Fibroblast of lung (primary cell): Measurements from ENCODE around the gene TRIML2. TPM values are rescaled to one million over a fixed set of nuclear protein-coding genes. Genes with fewer than 3 reads are reported as not detected.

Experiments
- DNase-seq, 2 donors: peaks; one replicate each; pipeline versions ENCODE4 v3.0.0 to v3.0.0-alpha.2; 2010; ENCODE audit warnings: low read depth in 2 of 2
- H2AFZ ChIP-seq: 2 replicates; pipeline ENCODE4 v1.5.1; 2012; ENCODE audit warnings: low read length, control low read depth, inconsistent platforms
- H3K27ac ChIP-seq: 2 replicates; pipeline ENCODE4 v1.5.1; 2011; ENCODE audit warnings: low read length, control low read depth; ENCODE audit not compliant: insufficient read depth
- H3K27me3 ChIP-seq: 2 replicates; pipeline ENCODE4 v1.5.1; 2011; ENCODE audit warnings: mild to moderate bottlenecking, low read length; ENCODE audit not compliant: control insufficient read depth, insufficient read depth
- H3K36me3 ChIP-seq: 2 replicates; pipeline ENCODE4 v1.5.1; 2011; ENCODE audit warnings: low read length; ENCODE audit not compliant: control insufficient read depth, insufficient read depth
- H3K4me1 ChIP-seq: 2 replicates; pipeline ENCODE4 v1.5.1; 2011; ENCODE audit warnings: low read length; ENCODE audit not compliant: control insufficient read depth, insufficient read depth; ENCODE audit errors: extremely low read depth
- H3K4me2 ChIP-seq: 2 replicates; pipeline ENCODE4 v1.5.1; 2011; ENCODE audit warnings: low read length, control low read depth; ENCODE audit not compliant: insufficient read depth; ENCODE audit errors: extremely low read depth
- H3K4me3 ChIP-seq, 4 experiments: fragments of 200-600 bp in 1 of 4; sonication (generic) in 1 of 4; replicated peaks in 1 of 4; 2 replicates each; pipeline ENCODE4 v1.5.1; 2011 to 2016; ENCODE audit warnings: low read length in 4 of 4, low read depth in 3 of 4, mild to moderate bottlenecking in 3 of 4, control low read depth in 2 of 4, inconsistent platforms in 1 of 4, mixed read lengths in 1 of 4; ENCODE audit not compliant: insufficient read depth in 1 of 4; ENCODE audit errors: control extremely low read depth in 1 of 4
- H3K79me2 ChIP-seq: 2 replicates; pipeline ENCODE4 v1.5.1; 2012; ENCODE audit warnings: mild to moderate bottlenecking, low read length, inconsistent platforms; ENCODE audit not compliant: control insufficient read depth, insufficient read depth
- H3K9ac ChIP-seq: 2 replicates; pipeline ENCODE4 v1.5.1; 2011; ENCODE audit warnings: mild to moderate bottlenecking, low read length, control low read depth; ENCODE audit not compliant: insufficient read depth
- H3K9me3 ChIP-seq: 2 replicates; pipeline ENCODE4 v1.5.1; 2012; ENCODE audit warnings: low read depth, low read length; ENCODE audit not compliant: control insufficient read depth, insufficient read depth
- H4K20me1 ChIP-seq: 2 replicates; pipeline ENCODE4 v1.5.1; 2011; ENCODE audit warnings: low read length; ENCODE audit not compliant: control insufficient read depth, insufficient read depth; ENCODE audit errors: extremely low read depth
- EZH2 ChIP-seq: IDR thresholded peaks from 2 replicates; pipeline ENCODE4 v1.5.1; 2012; ENCODE audit warnings: low read length, control low read depth, mild to moderate bottlenecking; ENCODE audit errors: missing control alignments
- polyA plus RNA-seq, 2 donors: library from polyadenylated mRNA; depleted of rRNA in 1 of 2; stranded (reverse) in 1 of 2; unstranded in 1 of 2; fragments of >200 nt; gene quantifications; 2 replicates each; pipeline ENCODE4 v1.2.1, GENCODE V29; 2011 to 2012; ENCODE audit warnings: missing spikeins in 1 of 2
- total RNA-seq: library from RNA; depleted of rRNA; stranded (reverse); fragments of >200 nt; gene quantifications from 2 replicates; pipeline ENCODE4 v1.2.1, GENCODE V29; 2014
- TF ChIP-seq, protein P1 (sequence below), 2 donors: IDR thresholded peaks in 1 of 2; conservative IDR thresholded peaks in 1 of 2; 1 replicate in 1 of 2; 2 replicates in 1 of 2; pipeline ENCODE4 v1.5.1; 2011 to 2012; ENCODE audit warnings: low read length in 2 of 2, control low read depth in 1 of 2, inconsistent platforms in 1 of 2, low read depth in 1 of 2, mild to moderate bottlenecking in 1 of 2

Gene TRIML2
- total and polyA plus RNA-seq, 2 donors (not counting 1 experiment from before 2014, with no cell fraction given), result under 0.01 TPM; not detected in 1

DNA sequence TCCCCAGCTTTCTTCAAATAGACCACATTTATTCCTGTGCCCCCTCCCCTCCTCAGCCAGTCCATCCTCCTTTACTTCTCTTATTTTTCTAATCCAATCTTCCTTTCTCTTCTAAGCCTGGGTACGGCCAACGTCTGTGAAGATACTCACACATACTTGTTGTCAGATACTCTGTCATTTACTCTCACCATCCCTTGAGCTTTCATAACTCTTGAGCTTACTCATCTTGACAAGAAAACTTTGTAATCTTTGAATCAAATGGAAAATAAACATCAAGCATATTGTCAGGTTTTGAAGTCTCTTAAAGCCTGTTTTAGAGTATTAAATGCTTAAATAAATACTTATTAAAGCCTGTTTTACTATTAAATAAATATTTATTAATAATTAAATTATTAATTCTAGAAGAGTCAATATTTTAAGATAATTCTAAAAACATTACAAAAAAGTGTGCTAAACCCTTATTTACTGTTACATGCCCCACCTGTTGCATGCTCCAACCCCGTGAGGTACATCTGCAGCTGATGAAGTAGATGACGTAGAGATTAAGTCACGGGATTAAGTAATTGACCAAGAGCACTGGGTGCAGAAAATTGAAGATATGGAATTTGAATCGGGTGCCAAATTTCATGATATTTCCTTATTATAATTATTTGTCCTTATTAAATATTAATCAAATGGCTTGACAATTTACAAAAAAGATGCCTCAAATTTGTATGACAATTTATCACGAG lies 1.5 kb upstream of the TRIML2 start:
- Histone ChIP-seq H3K4me1 (no peaks in the 10 kb centered on the region), H3K27me3 (no peaks in the 10 kb centered on the region), H3K4me3 (no peak overlapping the region), H2AFZ (no peak overlapping the region), H3K4me2 (no peak overlapping the region), H3K36me3 (no peaks in the 10 kb centered on the region), H3K9ac (no peak overlapping the region), H3K9me3 (no peaks in the 10 kb centered on the region), H3K27ac (no peak overlapping the region), H3K79me2 (no peaks in the 10 kb centered on the region), H4K20me1 (no peaks in the 10 kb centered on the region)
- no peak for DNase-seq
- TF ChIP-seq EZH2, result no peak
- TF ChIP-seq, protein P1, sequence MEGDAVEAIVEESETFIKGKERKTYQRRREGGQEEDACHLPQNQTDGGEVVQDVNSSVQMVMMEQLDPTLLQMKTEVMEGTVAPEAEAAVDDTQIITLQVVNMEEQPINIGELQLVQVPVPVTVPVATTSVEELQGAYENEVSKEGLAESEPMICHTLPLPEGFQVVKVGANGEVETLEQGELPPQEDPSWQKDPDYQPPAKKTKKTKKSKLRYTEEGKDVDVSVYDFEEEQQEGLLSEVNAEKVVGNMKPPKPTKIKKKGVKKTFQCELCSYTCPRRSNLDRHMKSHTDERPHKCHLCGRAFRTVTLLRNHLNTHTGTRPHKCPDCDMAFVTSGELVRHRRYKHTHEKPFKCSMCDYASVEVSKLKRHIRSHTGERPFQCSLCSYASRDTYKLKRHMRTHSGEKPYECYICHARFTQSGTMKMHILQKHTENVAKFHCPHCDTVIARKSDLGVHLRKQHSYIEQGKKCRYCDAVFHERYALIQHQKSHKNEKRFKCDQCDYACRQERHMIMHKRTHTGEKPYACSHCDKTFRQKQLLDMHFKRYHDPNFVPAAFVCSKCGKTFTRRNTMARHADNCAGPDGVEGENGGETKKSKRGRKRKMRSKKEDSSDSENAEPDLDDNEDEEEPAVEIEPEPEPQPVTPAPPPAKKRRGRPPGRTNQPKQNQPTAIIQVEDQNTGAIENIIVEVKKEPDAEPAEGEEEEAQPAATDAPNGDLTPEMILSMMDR (conservative IDR thresholded peaks at IDR 0.05 in 1 of 2, IDR thresholded peaks at IDR 0.05 in 1 of 2; ENCODE audit: low read depth in 1 of 2, low read length in 2 of 2), result no peak

DNA sequence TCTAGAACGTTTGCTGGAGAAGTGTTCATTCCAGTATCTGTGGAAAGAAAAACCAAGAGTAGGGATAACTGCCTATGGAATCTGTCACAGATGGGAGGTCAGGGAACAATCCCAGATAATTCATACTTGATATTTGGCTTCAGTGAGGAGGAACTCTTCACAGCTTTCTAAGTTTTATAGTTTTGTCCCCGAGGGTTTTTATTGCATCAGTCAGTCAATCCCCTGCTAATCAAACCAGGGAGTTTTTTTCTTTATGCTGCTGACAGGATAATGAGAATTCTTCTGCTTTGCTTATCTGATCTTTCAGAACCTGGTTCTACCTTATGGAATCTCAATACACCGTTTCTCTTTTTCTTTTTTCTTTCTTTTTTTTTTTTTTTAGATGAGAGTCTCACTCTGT lies 633 bp upstream of the TRIML2 start:
- TF ChIP-seq EZH2, result no peak
- TF ChIP-seq, protein P1 (conservative IDR thresholded peaks at IDR 0.05 in 1 of 2, IDR thresholded peaks at IDR 0.05 in 1 of 2; ENCODE audit: low read depth in 1 of 2, low read length in 2 of 2), result no peak
- Histone ChIP-seq H3K9ac (no peak overlapping the region), H4K20me1 (no peaks in the 10 kb centered on the region), H3K36me3 (no peaks in the 10 kb centered on the region), H3K4me3 (no peak overlapping the region), H3K79me2 (no peaks in the 10 kb centered on the region), H3K27me3 (no peaks in the 10 kb centered on the region), H3K9me3 (no peaks in the 10 kb centered on the region), H2AFZ (no peak overlapping the region), H3K27ac (no peak overlapping the region), H3K4me2 (no peak overlapping the region), H3K4me1 (no peaks in the 10 kb centered on the region)
- DNase-seq, result no peak

DNA sequence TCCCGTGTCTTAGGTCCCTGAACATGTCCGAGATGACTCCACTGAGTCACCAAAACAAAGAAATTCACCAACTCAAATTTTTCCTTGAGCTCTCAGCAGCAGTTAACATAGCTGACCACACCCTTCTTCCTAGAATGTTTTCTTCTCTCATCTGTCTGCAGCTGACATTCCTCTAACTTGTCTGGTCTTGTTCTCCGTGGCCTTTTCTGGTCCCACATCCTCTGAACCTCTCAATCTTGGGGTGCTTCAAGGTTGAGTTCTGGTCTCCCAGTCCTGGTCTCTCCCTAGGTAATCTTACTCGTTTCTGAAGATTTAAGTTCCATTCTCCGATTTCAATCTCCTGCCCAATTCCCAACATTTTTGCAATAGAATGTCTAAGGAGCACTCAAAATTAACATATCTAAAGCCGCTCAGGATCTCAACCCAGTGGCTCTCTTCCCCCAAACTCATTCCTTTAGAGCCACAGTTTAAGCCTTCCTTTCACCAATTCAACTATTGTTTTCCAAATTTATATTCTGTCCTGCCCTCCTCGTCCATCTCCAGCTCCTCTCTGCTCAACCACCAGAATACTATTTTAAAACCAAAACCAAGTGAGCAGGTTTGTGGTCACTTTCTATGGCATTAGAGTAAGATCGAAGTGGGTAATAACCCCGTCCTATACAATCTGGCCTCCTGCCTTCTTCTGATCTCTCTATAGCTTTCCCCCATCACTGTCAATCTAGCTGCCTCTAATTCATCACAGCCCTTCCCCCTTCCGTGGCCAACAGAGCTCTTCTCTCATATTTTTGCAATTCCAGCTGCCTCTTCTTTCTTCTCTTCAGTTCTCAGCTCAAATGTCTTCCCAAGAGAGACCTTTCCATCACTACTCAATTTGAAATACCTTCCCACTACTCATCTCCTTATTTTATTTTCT lies 1.2 kb downstream of the TRIML2 start:
- Histone ChIP-seq H3K27ac (no peak overlapping the region), H2AFZ (no peak overlapping the region), H3K4me3 (no peak overlapping the region), H3K9ac (no peak overlapping the region), H3K27me3 (no peaks in the 10 kb centered on the region), H3K4me1 (no peaks in the 10 kb centered on the region), H4K20me1 (no peaks in the 10 kb centered on the region), H3K79me2 (no peaks in the 10 kb centered on the region), H3K9me3 (no peaks in the 10 kb centered on the region), H3K4me2 (no peak overlapping the region), H3K36me3 (no peaks in the 10 kb centered on the region)
- DNase-seq, result peak; percentile 1 to 15
- TF ChIP-seq EZH2, result no peak
- TF ChIP-seq, protein P1 (conservative IDR thresholded peaks at IDR 0.05 in 1 of 2, IDR thresholded peaks at IDR 0.05 in 1 of 2; ENCODE audit: low read depth in 1 of 2, low read length in 2 of 2), result no peak
